Epithelial cell of alveolus of lung (primary cell): ENCODE data around the gene TTLL3. TPM values are rescaled to one million over a fixed set of nuclear protein-coding genes. Genes with fewer than 3 reads are reported as not detected.

ENCODE experiments used
- total RNA-seq: library from RNA; depleted of rRNA; stranded (reverse); fragments of >200 nt; gene quantifications from 2 replicates; pipeline ENCODE4 v1.2.1, GENCODE V29; 2015

TTLL3 gene, protein sequence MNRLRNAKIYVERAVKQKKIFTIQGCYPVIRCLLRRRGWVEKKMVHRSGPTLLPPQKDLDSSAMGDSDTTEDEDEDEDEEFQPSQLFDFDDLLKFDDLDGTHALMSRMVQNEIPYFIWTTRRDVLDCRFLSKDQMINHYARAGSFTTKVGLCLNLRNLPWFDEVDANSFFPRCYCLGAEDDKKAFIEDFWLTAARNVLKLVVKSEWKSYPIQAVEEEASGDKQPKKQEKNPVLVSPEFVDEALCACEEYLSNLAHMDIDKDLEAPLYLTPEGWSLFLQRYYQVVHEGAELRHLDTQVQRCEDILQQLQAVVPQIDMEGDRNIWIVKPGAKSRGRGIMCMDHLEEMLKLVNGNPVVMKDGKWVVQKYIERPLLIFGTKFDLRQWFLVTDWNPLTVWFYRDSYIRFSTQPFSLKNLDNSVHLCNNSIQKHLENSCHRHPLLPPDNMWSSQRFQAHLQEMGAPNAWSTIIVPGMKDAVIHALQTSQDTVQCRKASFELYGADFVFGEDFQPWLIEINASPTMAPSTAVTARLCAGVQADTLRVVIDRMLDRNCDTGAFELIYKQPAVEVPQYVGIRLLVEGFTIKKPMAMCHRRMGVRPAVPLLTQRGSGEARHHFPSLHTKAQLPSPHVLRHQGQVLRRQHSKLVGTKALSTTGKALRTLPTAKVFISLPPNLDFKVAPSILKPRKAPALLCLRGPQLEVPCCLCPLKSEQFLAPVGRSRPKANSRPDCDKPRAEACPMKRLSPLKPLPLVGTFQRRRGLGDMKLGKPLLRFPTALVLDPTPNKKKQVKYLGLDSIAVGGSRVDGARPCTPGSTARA
- 2.1 and 23.8 TPM in 2 replicates for total RNA-seq

DNA sequence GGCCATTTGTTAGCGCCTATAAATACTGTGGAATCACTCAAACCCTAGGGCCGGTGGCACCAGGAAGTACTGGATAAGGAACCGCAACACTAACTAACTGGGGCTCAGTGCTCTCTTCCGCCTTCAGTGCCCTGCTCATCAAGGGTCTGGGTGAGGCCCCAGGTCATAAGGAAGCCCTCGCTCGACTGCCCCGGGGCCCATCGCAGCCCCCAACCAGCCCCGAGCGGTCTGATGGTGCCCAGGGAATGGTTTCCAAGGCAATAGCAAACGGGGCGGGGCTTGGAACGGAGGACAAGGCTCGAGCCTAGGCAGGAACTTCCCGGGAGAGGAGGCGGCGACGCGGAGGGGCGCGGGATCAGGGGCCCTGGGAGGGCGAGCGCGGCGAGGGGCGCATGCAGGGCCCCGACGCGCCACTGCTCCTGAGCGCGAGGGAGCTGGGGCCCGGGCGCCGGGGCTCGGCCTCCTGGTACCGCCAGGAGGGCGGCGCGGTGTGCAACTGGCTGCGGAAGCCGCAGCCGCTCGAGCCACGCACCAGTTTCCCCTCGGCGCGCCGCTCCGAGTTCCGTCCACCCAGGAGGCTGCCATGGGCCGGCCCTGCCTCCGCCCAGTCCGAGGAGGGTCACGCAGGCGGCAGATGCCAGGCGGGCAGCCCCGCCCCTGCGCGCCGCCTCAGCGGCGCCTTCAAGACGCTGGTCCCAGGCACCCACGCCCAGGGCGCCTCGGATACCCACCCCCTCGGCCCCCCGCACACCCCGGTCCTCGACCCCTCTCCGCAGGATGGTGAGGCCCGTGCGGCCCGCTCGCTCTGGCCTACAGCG lies at the start of gene TTLL3:
TTLL3 (plus strand) TSS at position 648 of the 818 bp plus-strand sequence. CDS start 400 bp downstream, outside the sequence.

DNA sequence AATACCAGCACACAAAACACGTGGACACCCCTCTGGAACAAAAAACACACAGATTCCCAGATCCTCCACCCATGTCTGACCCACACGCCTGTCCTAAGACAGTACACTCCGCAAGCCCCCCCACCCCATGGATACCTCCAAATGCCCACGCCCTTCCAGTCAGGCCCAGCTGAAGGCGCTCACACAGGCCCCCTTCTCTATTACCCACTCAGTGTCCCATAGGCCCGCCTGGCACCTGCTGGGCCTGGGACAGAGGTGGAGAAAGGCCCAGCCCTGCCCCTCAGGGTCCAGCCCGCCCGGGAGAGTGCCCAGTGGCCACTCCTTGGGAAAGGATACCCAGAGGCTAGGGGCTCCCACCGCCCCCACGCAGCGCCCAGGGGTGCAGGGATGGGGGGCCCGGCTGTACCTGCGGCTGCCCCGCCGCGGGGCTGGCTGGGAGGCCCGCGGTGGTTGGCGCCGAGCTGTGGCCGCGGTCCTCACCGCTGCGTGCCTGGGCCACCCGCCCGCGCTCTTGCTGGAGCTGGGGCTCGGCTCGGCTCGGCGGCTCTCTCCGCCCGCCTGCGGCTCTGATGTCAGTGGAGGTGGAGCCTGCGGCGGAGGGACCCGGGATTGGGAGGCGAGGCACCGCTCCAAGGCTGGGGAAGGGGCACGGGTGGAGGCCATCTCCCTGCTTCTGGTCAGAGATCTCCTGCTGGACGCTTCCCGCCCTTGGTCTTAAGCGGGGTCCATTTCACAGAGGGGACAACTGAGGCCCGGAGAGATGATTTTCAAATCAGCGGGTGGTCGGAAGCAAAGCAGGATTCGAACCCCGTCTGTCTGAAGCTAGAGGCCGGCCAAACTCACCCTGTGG lies 40.4 kb upstream of the TTLL3 start, which contains the start of gene CAMK1:
CAMK1 (minus strand) TSS at position 522 of the 850 bp plus-strand sequence. CDS start 2,198 bp downstream, outside the sequence.

DNA sequence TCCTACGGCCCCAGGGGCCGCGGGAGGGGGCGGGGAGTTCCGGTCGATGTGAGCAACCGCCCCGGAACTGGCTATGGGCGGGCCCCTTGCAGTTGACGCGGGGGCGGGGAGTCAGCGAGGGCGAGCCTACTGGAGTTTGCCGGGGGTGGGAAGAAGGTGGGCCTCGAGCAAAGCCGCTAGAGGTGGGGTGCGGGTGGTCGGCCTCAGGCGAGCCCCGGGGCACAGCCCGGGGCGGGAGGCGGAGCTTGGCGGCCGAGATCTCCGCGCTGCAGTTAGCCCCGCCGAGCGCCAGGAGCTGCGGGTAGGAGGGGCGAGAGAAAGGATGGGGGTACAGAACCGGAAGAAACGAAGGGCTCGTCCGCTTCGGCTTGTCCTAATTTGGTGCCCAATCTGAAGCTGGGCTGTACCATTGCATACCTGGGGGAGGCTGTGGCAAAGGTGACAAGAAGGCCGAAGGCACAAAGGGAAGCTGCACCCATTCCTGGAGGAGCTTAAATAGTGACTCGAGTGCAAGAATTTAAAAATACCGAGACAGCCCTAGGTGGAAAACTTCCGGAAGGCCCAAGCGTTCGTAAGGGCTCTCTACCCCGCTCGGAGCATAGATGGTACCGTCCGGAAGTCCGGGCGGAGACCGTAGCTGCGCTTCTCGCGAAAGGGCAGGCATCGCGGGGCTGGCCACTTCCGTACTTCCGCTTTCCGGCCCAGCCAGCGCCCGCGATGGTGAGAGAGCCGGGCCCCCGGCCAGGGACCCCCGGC lies 17.5 kb upstream of the TTLL3 start, which contains the start of the genes ARPC4 and TADA3:
ARPC4 (plus strand) TSS at position 678 of the 756 bp plus-strand sequence; CDS start at position 718, 40 bp downstream.
TADA3 (minus strand) TSS at position 69 of the 756 bp plus-strand sequence. CDS start 1,007 bp downstream, outside the sequence.

DNA sequence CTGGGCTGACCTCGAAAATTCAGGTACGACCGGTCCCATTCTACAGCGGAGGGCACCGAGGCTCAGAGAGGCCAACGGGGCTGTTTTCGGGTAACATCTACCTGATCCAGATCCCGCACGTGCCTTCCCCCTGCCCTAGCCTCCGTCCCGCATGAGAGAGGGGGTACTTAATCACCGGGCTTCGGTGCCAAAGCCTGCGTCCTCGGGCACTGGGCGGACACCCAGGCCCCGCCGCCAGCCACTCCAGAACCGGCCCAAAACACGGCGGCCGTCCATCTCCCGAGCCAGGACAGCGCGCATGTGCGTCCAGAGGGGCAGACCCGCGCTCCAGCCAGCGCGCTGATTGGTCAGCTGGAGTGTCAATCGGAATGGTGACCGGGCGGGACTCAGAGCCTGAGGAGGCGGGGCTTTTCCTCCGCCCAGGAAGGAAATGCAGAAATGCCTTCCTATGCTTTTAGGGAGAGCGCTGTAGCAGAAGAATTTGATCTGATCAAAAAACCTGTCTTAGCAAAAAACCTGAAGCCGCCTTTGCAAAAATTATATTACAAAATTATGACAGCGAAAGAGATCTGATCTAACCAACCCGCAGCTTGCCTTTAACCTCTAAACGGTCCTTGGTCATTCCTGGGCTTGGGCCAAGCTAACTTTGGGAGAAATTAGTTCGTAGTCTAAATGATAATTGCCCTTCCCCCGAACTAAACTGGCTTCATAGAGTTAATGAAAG lies 33.8 kb downstream of the TTLL3 start, which contains the start of gene RPUSD3:
RPUSD3 (minus strand) TSS at position 294 of the 724 bp plus-strand sequence; CDS start at position 276, 18 bp downstream.

DNA sequence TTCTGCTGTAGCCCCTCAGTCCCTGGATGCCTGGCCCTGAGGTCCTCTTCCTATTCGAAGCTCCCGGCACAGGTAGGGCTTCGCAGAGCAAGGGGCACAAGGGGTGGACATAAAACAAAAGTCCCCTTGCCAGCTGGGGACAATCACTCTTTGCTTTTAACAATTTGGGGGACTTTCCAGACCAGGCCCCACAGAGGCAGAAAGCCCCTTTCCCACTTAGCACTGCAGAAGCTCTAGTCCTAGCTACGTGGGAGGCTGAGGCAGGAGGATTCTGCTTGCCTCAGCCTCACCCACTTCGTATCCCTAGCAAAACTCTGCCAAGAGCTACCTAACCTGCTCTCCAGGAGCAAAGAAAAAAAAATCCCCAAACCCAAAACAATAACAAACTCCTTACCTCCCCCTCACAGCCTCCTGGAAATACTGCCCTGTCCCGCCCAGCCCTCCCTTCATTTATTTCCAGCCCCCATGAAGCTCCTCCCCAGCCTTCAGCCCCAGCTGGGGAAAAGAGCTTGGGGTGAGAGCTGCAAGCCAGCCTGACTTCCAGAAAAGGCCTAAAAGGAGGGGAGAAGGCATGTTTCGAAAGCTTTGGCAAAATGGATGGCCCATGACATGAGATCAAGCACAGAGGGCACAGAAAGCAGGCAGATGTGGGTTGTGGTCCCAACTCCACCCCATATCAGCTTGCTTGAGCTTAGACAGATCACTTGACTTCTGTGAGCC lies 69.9 kb downstream of the TTLL3 start, which contains the start of gene CIDEC:
CIDEC (minus strand) TSS at position 424 of the 720 bp plus-strand sequence. CDS start 1,767 bp downstream, outside the sequence.

Other genes starting within 250 kb of the TTLL3 start
- gene MTMR14, start 160.8 kb upstream of the TTLL3 start, total RNA-seq: 26.0 and 30.1 TPM in 2 replicates
- gene CPNE9, start 106.4 kb upstream of the TTLL3 start, total RNA-seq: not detected in 2 replicates
- gene BRPF1, start 78.5 kb upstream of the TTLL3 start, total RNA-seq: 10.5 and 11.5 TPM in 2 replicates
- 13.9 and 18.1 TPM in 2 replicates for gene OGG1, start 60.3 kb upstream of the TTLL3 start, total RNA-seq
- gene CAMK1, start 40.3 kb upstream of the TTLL3 start, total RNA-seq: 24.8 and 31.1 TPM in 2 replicates
- 98.4 and 133 TPM in 2 replicates for gene TADA3, start 17.8 kb upstream of the TTLL3 start, total RNA-seq
- gene ARPC4, start 17.2 kb upstream of the TTLL3 start, total RNA-seq: 90.5 and 289 TPM in 2 replicates
- 46.7 and 59.6 TPM in 2 replicates for gene RPUSD3, start 33.7 kb downstream of the TTLL3 start, total RNA-seq
- not detected in 2 replicates for gene CIDEC, start 70.0 kb downstream of the TTLL3 start, total RNA-seq
- 43.6 and 54.5 TPM in 2 replicates for gene JAGN1, start 80.3 kb downstream of the TTLL3 start, total RNA-seq
- 0.88 and 1.0 TPM in 2 replicates for gene IL17RE, start 92.6 kb downstream of the TTLL3 start, total RNA-seq
- gene IL17RC, start 106.8 kb downstream of the TTLL3 start, total RNA-seq: 34.1 and 39.6 TPM in 2 replicates
- 18.8 and 21.3 TPM in 2 replicates for gene CRELD1, start 123.6 kb downstream of the TTLL3 start, total RNA-seq
- gene PRRT3, start 142.1 kb downstream of the TTLL3 start, total RNA-seq: 3.6 and 10.7 TPM in 2 replicates
- gene EMC3, start 176.6 kb downstream of the TTLL3 start, total RNA-seq: 38.4 and 115 TPM in 2 replicates
- gene FANCD2, start 216.2 kb downstream of the TTLL3 start, total RNA-seq: 14.4 and 20.2 TPM in 2 replicates